Bone marrow (tissue), 2 donors: ENCODE results near the gene COA6.
A peak's percentile ranks its signal among the peaks of the same experiment; 100 is the strongest.

Source experiments
- DNase-seq, 2 donors: peaks; one replicate each; lab custom pipeline; 2025; lab: John Stamatoyannopoulos, UW

COA6 gene

DNA sequence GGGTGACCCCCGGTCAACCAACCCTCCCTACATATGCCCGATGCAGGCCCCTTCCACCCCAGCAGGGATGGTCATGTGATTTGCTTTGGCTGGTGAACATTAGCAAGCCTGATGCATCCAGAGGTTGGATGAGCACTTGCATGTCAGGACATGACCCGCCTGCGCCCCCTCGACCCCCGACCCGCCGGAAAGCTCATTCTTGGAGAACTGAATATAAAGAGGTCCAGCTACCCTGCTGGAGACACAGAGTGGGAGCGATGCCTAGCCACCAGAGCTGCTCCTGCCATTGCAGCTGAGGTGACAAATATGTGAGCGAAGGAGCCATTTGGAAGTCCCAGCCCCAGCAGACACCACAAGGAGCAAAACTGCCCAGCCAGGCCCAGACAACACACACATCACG, 39.6 kb downstream of the COA6 start:
- no peak for DNase-seq

DNA sequence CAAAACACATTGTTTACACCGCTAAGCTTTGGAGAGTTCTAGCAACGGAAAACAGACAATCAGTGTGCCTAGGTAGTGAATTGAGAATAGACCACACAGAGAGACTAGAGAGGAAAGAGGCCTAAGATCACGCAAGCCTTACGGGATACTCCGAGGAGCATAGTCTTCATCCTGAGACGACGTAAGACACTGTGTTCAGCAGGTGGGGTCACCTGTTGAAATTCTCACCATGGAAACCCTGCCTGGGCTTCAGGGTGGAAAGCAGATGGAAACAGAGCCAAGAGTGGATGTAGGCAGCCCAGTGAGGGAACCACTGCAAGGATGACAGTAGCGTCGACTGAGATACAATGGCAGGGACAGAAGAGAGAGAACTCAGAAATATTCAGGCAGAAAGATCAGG, 40.2 kb downstream of the COA6 start:
- DNase-seq, result no peak

DNA sequence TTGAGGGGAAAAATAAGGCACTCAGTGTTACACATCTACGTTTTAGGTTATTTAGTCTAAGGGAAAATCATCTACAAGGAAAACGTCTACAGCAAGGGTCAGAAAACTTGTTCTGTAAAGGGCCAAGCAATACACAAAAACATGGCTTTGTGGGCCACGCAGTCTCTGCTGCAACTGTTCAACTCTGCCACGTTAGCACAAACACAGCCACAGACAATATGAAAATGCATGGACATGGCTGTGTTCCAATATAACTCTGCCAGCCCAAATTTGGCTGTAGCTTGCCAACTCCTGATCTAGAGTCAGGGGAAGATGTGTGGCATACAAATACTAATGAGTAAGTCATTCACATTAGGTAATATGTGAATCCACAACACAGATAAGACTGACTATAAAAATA, 40.7 kb downstream of the COA6 start:
- DNase-seq, result no peak

DNA sequence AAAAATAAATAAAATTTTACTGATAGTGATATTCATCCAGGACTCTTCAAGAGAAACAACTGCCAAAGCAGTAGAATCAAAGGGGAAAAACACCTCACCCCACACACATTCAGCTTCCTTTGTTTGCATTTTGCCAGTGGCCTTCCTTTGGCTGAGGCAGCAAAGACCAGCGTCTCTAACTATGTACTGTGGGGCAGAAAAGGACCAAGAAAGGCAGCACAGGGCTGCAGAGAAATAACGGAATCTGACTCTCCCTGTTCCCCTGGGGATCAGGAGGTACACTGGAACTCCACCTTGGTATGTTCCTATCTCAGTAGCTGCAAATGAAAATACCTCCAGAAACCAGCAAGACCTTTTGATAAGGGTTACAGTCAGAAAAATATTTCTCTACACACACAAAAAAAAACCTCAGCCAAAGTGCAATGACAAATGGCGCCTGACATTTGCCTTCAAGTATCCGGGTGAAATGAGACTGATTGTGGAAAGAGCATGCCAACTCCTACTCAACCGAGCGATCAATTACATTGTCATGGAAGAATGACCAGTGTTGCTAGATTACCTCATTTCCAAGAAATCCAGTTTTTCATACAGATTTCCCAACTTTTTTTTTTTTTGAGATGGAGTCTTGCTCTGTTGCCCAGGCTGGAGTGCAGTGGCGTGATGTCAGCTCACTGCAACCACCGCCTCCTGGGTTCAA, 54.8 kb downstream of the COA6 start:
- no peak for DNase-seq

DNA sequence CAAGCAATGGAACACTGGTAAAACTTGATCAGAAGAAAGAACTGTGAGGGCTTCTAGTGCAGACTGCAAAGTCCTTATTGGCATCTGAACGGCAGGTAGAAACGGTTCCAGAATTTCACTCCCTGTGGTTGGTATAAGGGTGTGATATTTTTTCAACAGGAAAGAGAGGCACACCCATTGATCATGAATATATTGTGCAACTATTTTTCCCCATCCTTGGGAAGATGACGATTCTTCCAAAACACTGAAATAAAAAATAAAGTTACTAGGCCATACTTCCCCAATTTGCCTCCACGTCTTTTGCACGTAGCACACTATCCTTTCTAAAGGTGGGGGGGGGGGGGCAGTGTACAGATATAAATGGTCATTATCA, 56.2 kb downstream of the COA6 start:
- DNase-seq, result no peak

DNA sequence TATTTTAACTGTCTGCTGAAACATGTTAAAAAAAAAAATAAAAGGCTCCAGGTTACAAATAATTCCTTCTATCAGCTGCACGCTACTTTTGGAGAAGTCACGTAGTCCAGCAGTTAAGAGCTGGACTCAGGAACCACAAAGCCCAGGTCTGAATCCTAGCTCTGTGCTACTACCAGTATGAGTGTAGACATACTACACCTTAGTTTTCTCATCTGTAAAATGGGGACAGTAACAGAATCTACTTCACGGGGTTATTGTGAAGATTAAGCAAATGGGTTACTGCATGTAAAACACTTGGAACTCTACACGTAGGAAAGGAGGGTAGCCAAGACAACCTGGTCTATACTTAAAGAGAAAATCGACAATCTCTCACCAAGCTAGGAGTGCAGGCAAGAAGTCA, 57.4 kb downstream of the COA6 start:
- no peak for DNase-seq

DNA sequence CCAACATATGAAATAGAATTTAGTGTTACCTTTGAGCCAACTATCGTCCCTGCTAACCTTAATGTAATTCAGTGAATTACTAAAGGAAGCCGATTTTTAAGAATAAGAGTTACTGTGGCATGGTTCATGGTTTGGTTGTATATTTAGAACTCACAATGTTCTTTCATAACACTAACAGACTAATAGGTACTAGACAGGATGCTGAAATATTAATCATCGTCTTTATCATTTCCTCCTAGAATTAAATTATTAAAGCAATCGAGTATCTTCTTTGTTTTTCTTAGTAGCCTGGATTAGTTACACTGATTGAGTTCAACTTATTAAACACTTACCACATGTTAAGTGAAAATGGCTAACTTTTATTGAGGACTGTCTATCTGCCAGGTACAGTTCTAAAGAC, 58.0 kb downstream of the COA6 start:
- no peak for DNase-seq

DNA sequence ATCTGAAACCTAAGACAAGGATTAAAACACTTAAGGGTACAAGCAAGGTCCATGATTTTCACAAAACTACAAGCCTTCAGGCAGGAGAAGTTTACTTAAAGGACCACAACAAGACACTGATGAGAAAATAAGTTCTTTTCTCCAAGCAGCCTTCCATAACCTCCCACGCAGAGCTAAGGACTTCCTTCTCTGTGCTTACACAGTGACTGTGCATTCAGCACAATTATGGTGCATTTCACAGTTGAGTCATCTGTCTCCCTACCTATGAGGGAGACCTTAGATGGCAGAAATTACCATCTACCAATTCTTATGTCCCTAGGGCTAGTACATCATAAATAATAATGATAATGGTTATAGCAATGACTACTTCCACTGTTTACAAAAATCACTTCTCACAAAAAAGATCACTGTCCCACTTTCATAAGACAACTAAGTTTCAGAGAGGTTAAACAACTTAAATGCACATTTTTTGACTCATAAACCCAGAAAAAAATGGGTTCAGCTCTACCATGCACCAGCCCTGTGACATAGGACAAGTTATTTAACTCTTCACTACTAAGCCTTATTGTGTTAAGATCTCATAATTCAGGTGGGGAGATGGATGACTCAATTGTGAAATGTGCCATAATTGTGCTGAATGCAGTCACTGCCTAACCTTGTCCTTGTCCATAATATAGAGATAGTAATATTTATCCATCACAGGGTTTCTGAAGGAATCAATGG, 60.5 kb downstream of the COA6 start:
- peak in 1 of 2 donors; percentile 54 for DNase-seq
